Measurements from ENCODE around the gene LY6G6F. TPM values are rescaled to one million over a fixed set of nuclear protein-coding genes. Genes with fewer than 3 reads are reported as not detected.
A peak's percentile ranks its signal among the peaks of the same experiment; 100 is the strongest.

Gene LY6G6F
- total RNA-seq (2014; rRNA removed; shearing (Covaris generic)): not detected in 2 replicates

- no peak for DNase-seq (ENCODE audit: low read depth)
These were observed at the start of gene LY6G6F for GRCh38 chr6:31706599-31706998. LY6G6F (plus strand) TSS chr6:31706866; CDS start chr6:31706907, 41 bp downstream.

GRCh38 chr6:31657406-31658157, 49.1 kb upstream of the LY6G6F start:
- DNase-seq (ENCODE audit: low read depth): no peak

GRCh38 chr6:31658158-31658688, 48.4 kb upstream of the LY6G6F start:
- DNase-seq (ENCODE audit: low read depth): no peak

- DNase-seq (ENCODE audit: low read depth): no peak
These were observed 47.5 kb upstream of the LY6G6F start for GRCh38 chr6:31658983-31659648.

- DNase-seq (ENCODE audit: low read depth): peak; percentile 55
These were observed 46.9 kb upstream of the LY6G6F start for GRCh38 chr6:31659649-31660380.

- peak; percentile 87 for DNase-seq (ENCODE audit: low read depth)
These were observed 46.0 kb upstream of the LY6G6F start, which contains the start of gene C6orf47 for GRCh38 chr6:31660381-31661261. C6orf47 (minus strand) TSS chr6:31660778; CDS start chr6:31659947, 831 bp downstream.

- no peak for DNase-seq (ENCODE audit: low read depth)
These were observed 45.2 kb upstream of the LY6G6F start for GRCh38 chr6:31661262-31662123.

- no peak for DNase-seq (ENCODE audit: low read depth)
These were observed 44.4 kb upstream of the LY6G6F start for GRCh38 chr6:31662124-31662723.

- no peak for DNase-seq (ENCODE audit: low read depth)
These were observed 43.3 kb upstream of the LY6G6F start for GRCh38 chr6:31663126-31663960.

- peak; percentile 95 for DNase-seq (ENCODE audit: low read depth)
These were observed 42.5 kb upstream of the LY6G6F start for GRCh38 chr6:31663961-31664789.

GRCh38 chr6:31664790-31665500, 41.7 kb upstream of the LY6G6F start, which contains the start of gene GPANK1:
GPANK1 (minus strand) TSS chr6:31664997; CDS start chr6:31664478, 519 bp downstream.
- DNase-seq (ENCODE audit: low read depth): peak; percentile 99

GRCh38 chr6:31665501-31666336, 40.9 kb upstream of the LY6G6F start, which contains the start of gene CSNK2B:
CSNK2B (plus strand) TSS chr6:31666080; CDS start chr6:31666832, 752 bp downstream.
- peak; percentile 100 for DNase-seq (ENCODE audit: low read depth)

GRCh38 chr6:31666337-31666965, 40.2 kb upstream of the LY6G6F start:
- DNase-seq (ENCODE audit: low read depth): peak; percentile 33

GRCh38 chr6:31669676-31670075, 37.0 kb upstream of the LY6G6F start, which contains the start of gene LY6G5B:
LY6G5B (plus strand) TSS chr6:31669976; CDS start chr6:31670951, 975 bp downstream.
- no peak for DNase-seq (ENCODE audit: low read depth)

- DNase-seq (ENCODE audit: low read depth): no peak
These were observed 30.3 kb upstream of the LY6G6F start for GRCh38 chr6:31676322-31676903.
